KMS-11 (cell line): ENCODE measurements around the gene LAT.
"Not testable (repeated sequence)": the region's sequence is repeated elsewhere in the genome, so short reads cannot be mapped to it uniquely, and the experiment has no call there.

Experiments used
- H2AFZ ChIP-seq: fragments of 200-600 bp; sonication (generic); 2 replicates; pipeline ENCODE4 v1.6.1; 2016; ENCODE audit warnings: antibody characterized with exemption, mixed run types, low read depth
- H3K27ac ChIP-seq: fragments of 200-600 bp; sonication (generic); 2 replicates; pipeline ENCODE4 v1.6.1; 2016; ENCODE audit warnings: mild to moderate bottlenecking, mixed run types
- H3K27me3 ChIP-seq: fragments of 200-600 bp; sonication (generic); 2 replicates; pipeline ENCODE4 v1.6.1; 2017; ENCODE audit warnings: mild to moderate bottlenecking, low read depth, mixed run types, moderate library complexity; ENCODE audit not compliant: insufficient read depth
- H3K36me3 ChIP-seq: fragments of 200-600 bp; sonication (generic); 2 replicates; pipeline ENCODE4 v1.6.1; 2017; ENCODE audit warnings: mild to moderate bottlenecking, mixed run types; ENCODE audit not compliant: insufficient read depth
- H3K4me1 ChIP-seq: fragments of 200-600 bp; sonication (generic); 2 replicates; pipeline ENCODE4 v1.6.1; 2016; ENCODE audit warnings: mild to moderate bottlenecking, low read depth, mixed run types; ENCODE audit not compliant: poor library complexity, severe bottlenecking
- H3K4me2 ChIP-seq: fragments of 200-600 bp; sonication (generic); 2 replicates; pipeline ENCODE4 v1.7.0; 2016; ENCODE audit warnings: mild to moderate bottlenecking, mixed run types
- H3K4me3 ChIP-seq: fragments of 200-600 bp; sonication (generic); IDR thresholded peaks from 2 replicates; pipeline ENCODE4 v1.6.1; 2017; ENCODE audit warnings: low read depth, low read length, mixed read lengths; ENCODE audit not compliant: insufficient read depth
- H3K79me2 ChIP-seq: fragments of 200-600 bp; sonication (generic); 2 replicates; pipeline ENCODE4 v1.6.1; 2016; ENCODE audit warnings: low read depth, mixed run types; ENCODE audit not compliant: insufficient read depth
- H3K9ac ChIP-seq: fragments of 200-600 bp; sonication (generic); 2 replicates; pipeline ENCODE4 v1.6.1; 2016; ENCODE audit warnings: mild to moderate bottlenecking, mixed run types
- H4K20me1 ChIP-seq: fragments of 200-600 bp; sonication (generic); 2 replicates; pipeline ENCODE4 v1.6.1; 2016; ENCODE audit warnings: mild to moderate bottlenecking, mixed run types; ENCODE audit not compliant: insufficient read depth
- CTCF ChIP-seq: fragments of 200-600 bp; sonication (generic); conservative IDR thresholded peaks from 2 replicates; pipeline ENCODE4 v1.6.1; 2017; ENCODE audit warnings: low read depth, mild to moderate bottlenecking, antibody characterized with exemption, low read length, moderate library complexity, mixed read lengths

The LAT gene

DNA sequence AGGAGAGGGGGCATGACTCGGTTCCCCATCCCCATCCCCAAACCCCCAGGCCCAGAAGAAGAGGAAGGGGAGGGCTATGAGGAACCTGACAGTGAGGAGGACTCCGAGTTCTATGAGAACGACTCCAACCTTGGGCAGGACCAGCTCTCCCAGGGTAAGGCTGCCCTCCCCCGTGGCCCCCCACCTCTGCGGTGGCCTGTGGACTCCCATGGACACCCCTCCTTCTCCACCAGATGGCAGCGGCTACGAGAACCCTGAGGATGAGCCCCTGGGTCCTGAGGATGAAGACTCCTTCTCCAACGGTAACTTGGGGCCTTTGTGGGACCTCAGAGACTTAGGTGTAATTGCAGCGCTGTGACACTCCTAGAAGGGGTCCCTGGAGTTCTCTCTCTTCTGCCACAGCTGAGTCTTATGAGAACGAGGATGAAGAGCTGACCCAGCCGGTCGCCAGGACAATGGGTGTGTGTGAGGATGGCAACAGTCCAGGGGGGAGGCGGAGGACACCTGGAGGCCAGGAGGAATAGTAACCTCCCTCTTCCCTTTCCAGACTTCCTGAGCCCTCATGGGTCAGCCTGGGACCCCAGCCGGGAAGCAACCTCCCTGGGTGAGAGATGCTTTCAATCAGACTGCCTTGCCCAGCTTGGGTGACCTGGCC lies 47.5 kb upstream of the LAT start:
- peak overlapping the region; percentile 72; the same call in 1 of the 2 replicates for H2AFZ ChIP-seq
- H3K4me3 ChIP-seq = no peak overlapping the region
- H3K4me1 ChIP-seq = peaks cover 12% of the 10 kb centered on the region
- H3K27me3 ChIP-seq = no peaks in the 10 kb centered on the region
- H3K9ac ChIP-seq = no peak overlapping the region
- H3K27ac ChIP-seq = no peak overlapping the region
- no peak for TF ChIP-seq CTCF
- peak overlapping the region; percentile 53; the same call in 1 of the 2 replicates for H3K4me2 ChIP-seq
- H3K36me3 ChIP-seq = no peaks in the 10 kb centered on the region
- no peaks in the 10 kb centered on the region for H4K20me1 ChIP-seq
- no peaks in the 10 kb centered on the region for H3K79me2 ChIP-seq

- no peak overlapping the region for H3K9ac ChIP-seq
- no peaks in the 10 kb centered on the region for H3K36me3 ChIP-seq
- H2AFZ ChIP-seq = no peak overlapping the region
- H3K27ac ChIP-seq = no peak overlapping the region
- no peaks in the 10 kb centered on the region for H4K20me1 ChIP-seq
- H3K79me2 ChIP-seq = no peaks in the 10 kb centered on the region
- H3K4me1 ChIP-seq = peaks cover 12% of the 10 kb centered on the region
- H3K4me3 ChIP-seq = no peak overlapping the region
- no peaks in the 10 kb centered on the region for H3K27me3 ChIP-seq
- no peak for TF ChIP-seq CTCF
- no peak overlapping the region for H3K4me2 ChIP-seq
Observed at GRCh38 chr16:28938721-28939120, 46.1 kb upstream of the LAT start.

DNA sequence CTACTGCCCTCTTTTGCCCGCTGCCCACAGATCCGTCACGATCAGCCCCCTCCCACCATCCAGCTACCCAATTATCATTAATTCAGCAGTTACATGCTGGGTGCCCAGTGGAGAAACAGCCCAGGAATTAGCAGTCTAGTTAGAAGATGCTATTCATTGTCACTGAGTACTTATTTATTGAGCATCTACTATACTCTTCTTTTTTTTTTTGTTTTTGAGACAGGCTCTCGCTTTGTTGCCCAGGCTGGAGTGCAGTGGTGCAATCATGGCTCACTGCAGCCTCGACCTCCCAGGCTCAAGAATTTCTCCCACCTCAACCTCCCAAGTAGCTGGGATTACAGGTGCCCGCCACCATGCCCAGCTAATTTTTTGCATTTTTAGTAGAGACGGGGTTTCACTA lies 45.0 kb upstream of the LAT start:
- not testable (repeated sequence) for H4K20me1 ChIP-seq, H3K4me2 ChIP-seq, H3K27ac ChIP-seq, H2AFZ ChIP-seq, H3K9ac ChIP-seq, H3K27me3 ChIP-seq, H3K4me3 ChIP-seq, H3K79me2 ChIP-seq, H3K36me3 ChIP-seq
- peaks cover 12% of the 10 kb centered on the region for H3K4me1 ChIP-seq

GRCh38 chr16:28943281-28943680 lies 41.6 kb upstream of the LAT start:
- Histone ChIP-seq H3K36me3 (no peaks in the 10 kb centered on the region), H3K79me2 (no peaks in the 10 kb centered on the region), H3K27me3 (no peaks in the 10 kb centered on the region), H3K27ac (no peak overlapping the region), H3K4me2 (no peak overlapping the region), H2AFZ (no peak overlapping the region), H3K4me3 (no peak overlapping the region), H3K9ac (no peak overlapping the region), H4K20me1 (no peaks in the 10 kb centered on the region), H3K4me1 (peaks cover 9% of the 10 kb centered on the region)
- TF ChIP-seq CTCF = no peak

- H3K4me1 ChIP-seq = peaks cover 15% of the 10 kb centered on the region
- H3K4me3 ChIP-seq = no peak overlapping the region
- H3K4me2 ChIP-seq = no peak overlapping the region
- H2AFZ ChIP-seq = no peak overlapping the region
- H3K27me3 ChIP-seq = no peaks in the 10 kb centered on the region
- no peak overlapping the region for H3K27ac ChIP-seq
- H3K79me2 ChIP-seq = peaks cover 8% of the 10 kb centered on the region
- no peak for TF ChIP-seq CTCF
- no peaks in the 10 kb centered on the region for H3K36me3 ChIP-seq
- no peak overlapping the region for H3K9ac ChIP-seq
- no peaks in the 10 kb centered on the region for H4K20me1 ChIP-seq
Observed at GRCh38 chr16:28946681-28947080, 38.2 kb upstream of the LAT start.
